PFSK-1 (cell line): Measurements from ENCODE around the gene TMEM87A.

Experiments used
- FOXP2 ChIP-seq: optimal IDR thresholded peaks from 2 replicates; pipeline ENCODE3; 2011; ENCODE audit warnings: borderline replicate concordance, control low read depth, inconsistent platforms; ENCODE audit not compliant: insufficient read depth; ENCODE audit errors: extremely low read length, extremely low read depth
- POLR2AphosphoS5 ChIP-seq: IDR thresholded peaks from 2 replicates; pipeline ENCODE4 v1.6.1; 2012; ENCODE audit warnings: low read depth, mild to moderate bottlenecking, control low read depth, low read length, moderate library complexity
- REST ChIP-seq, 2 experiments: IDR thresholded peaks; 2 replicates each; pipeline versions ENCODE4 v1.6.1 to v1.8.0; 2011 to 2012; ENCODE audit warnings: low read depth in 2 of 2, low read length in 2 of 2, control low read depth in 1 of 2, inconsistent platforms in 1 of 2, mild to moderate bottlenecking in 1 of 2, moderate library complexity in 1 of 2; ENCODE audit not compliant: insufficient read depth in 1 of 2
- SIN3A ChIP-seq: IDR thresholded peaks from 2 replicates; pipeline ENCODE4 v1.6.1; 2012; ENCODE audit warnings: mild to moderate bottlenecking, low read length, moderate library complexity, borderline replicate concordance; ENCODE audit not compliant: insufficient read depth
- TAF1 ChIP-seq: IDR thresholded peaks from 2 replicates; pipeline ENCODE4 v1.6.1; 2012; ENCODE audit warnings: low read length, control low read depth, borderline replicate concordance; ENCODE audit not compliant: insufficient read depth

TMEM87A gene

DNA sequence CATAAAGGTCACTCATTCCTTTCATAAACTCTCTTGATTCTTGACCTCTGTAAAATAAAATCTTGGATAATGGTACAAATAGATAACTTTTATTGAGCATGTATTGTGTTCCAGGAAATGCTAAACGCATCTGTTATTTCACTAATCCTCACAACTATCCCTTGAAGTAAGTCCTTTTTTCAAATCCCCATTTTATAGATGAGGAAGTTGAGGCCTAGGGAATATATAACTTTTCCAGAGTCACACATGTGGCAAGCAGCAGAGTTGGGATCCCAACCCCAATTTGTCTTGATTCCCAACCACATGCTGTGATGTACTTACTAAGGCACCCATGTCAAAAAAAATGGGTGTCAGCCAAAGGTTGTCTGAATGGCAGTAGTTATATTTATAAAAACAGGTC lies 71.4 kb downstream of the TMEM87A start:
- TF ChIP-seq TAF1 (no peak), SIN3A (no peak), REST (IDR thresholded peaks at IDR 0.05; ENCODE audit: insufficient read depth in 1 of 2, low read depth in 2 of 2, low read length in 2 of 2) (no peak), POLR2AphosphoS5 (no peak), FOXP2 (no peak)

- no peak for TF ChIP-seq SIN3A
- no peak for TF ChIP-seq REST (IDR thresholded peaks at IDR 0.05; ENCODE audit: insufficient read depth in 1 of 2, low read depth in 2 of 2, low read length in 2 of 2)
- TF ChIP-seq POLR2AphosphoS5, result no peak
- no peak for TF ChIP-seq TAF1
- TF ChIP-seq FOXP2, result no peak
Observed at GRCh38 chr15:42199126-42199525, 74.1 kb downstream of the TMEM87A start.

DNA sequence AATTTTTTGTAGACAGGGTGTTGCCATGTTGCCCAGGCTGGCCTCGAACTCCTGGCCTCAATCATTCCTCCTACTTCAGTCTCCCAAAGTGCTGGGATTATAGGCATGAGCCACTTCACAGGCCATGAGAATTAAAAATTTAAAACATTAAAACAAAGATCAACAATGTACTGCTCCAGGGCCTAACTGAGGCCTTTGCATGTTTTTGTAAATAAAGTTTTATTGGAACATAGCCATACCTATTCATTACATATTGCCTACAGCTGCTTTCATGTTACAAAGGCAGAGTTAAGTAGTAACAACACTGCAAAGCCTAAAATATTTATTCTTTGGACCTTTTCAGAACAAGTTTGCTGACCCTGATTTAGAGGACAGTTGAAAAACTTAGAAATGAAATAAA lies 74.7 kb downstream of the TMEM87A start:
- TF ChIP-seq POLR2AphosphoS5 (no peak), FOXP2 (no peak), REST (IDR thresholded peaks at IDR 0.05; ENCODE audit: insufficient read depth in 1 of 2, low read depth in 2 of 2, low read length in 2 of 2) (no peak), SIN3A (no peak), TAF1 (no peak)

DNA sequence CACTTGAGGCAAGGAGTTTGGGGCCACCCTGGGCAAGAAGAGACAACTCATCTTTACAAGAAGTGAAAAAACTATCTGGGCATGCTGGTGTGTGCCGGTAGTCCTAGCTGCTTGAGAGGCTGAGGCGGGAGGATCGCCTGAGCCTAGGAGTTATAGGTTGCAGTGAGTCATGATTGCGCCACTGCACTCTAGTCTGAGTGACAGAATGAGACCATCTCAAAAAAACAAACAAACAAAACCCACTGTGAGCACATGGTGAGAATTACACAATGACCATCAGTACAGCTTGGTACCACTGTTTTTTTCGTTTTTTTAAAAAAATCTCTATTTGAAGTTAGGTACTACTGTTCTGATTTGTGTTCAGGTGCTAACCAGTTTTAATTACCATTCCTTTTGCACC lies 78.7 kb downstream of the TMEM87A start:
- TF ChIP-seq SIN3A, result no peak
- TF ChIP-seq POLR2AphosphoS5, result no peak
- TF ChIP-seq REST (IDR thresholded peaks at IDR 0.05; ENCODE audit: insufficient read depth in 1 of 2, low read depth in 2 of 2, low read length in 2 of 2), result no peak
- no peak for TF ChIP-seq TAF1

DNA sequence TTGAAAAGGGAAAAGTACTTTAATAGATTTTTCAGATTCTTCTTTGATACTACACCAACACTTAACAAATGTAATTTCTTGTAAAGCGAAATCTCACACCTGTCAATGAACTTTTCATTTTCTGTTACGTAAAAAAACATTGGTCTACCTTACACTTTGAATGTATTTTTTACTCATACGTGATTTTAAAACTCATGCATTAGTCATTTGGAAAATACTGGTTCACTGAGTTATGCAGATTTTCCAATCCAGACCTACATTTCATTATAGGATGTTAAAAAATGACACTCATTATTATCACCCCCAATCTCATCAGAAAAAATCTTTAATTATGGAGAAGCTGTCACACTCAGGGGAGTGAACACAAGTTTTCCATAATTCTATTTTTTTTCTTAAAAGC lies 79.8 kb downstream of the TMEM87A start:
- TF ChIP-seq TAF1 (no peak), SIN3A (no peak), POLR2AphosphoS5 (no peak), FOXP2 (no peak)
